Measurements from ENCODE around the gene TTC29.

The TTC29 gene, protein sequence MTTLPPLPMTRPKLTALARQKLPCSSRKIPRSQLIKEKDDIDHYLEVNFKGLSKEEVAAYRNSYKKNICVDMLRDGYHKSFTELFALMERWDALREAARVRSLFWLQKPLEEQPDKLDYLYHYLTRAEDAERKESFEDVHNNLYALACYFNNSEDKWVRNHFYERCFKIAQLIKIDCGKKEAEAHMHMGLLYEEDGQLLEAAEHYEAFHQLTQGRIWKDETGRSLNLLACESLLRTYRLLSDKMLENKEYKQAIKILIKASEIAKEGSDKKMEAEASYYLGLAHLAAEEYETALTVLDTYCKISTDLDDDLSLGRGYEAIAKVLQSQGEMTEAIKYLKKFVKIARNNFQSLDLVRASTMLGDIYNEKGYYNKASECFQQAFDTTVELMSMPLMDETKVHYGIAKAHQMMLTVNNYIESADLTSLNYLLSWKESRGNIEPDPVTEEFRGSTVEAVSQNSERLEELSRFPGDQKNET

GRCh38 chr4:146945556-146946374 is at the start of gene TTC29:
TSS of gene TTC29 (minus strand) at chr4:146945864. CDS start at chr4:146939895, 5,969 bp downstream.
- DNase-seq: no peak

GRCh38 chr4:146981651-146982050 is 36.0 kb upstream of the TTC29 start:
- no peak for DNase-seq

DNA sequence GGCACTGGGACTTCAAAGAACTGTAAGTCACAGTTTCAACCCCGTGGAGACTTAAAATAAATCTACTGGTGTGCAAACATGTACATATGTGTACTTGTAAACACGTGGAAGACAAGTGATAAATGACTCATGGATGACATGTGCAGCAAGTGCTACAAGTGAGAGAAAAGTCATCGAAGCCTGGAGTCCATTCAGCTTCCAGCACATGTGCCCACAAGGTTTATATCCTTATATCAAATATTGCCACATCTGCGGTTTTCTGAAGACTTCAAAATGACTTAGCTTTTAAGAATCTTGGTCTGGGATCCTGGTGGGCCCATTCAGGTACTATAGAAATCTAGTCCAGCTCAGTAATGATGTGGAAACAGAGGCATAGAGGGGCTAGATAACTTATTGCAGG is 33.0 kb upstream of the TTC29 start:
- DNase-seq: no peak

- no peak for DNase-seq
Observed at GRCh38 chr4:146976145-146976544, 30.5 kb upstream of the TTC29 start.

- DNase-seq: no peak
Observed at GRCh38 chr4:146975527-146975926, 29.9 kb upstream of the TTC29 start.

- no peak for DNase-seq
Observed at GRCh38 chr4:146975036-146975435, 29.4 kb upstream of the TTC29 start.

GRCh38 chr4:146972036-146972435 is 26.4 kb upstream of the TTC29 start:
- no peak for DNase-seq

DNA sequence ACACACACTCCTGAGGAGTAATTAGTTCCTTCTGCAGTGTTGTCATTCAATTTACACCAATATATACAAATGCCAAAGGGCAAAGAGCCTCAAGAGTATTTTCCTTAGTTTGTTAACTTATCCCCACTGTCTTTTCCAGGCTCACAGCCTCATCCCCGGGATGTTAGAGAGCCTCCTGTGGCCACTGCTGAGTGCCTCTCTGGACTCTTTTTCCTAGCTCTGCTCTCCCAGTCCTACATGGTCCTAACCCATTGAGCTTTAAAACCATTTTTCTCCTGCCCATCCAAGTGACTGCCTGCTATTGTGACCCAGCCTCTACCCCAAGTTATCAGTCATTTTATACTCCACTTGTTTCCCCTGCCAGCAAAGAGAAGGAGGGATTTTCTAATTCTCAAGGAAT is 23.5 kb upstream of the TTC29 start:
- DNase-seq: no peak

GRCh38 chr4:146960634-146961033 is 15.0 kb upstream of the TTC29 start:
- no peak for DNase-seq

- DNase-seq: no peak
Observed at GRCh38 chr4:146959692-146960091, 14.0 kb upstream of the TTC29 start.

DNA sequence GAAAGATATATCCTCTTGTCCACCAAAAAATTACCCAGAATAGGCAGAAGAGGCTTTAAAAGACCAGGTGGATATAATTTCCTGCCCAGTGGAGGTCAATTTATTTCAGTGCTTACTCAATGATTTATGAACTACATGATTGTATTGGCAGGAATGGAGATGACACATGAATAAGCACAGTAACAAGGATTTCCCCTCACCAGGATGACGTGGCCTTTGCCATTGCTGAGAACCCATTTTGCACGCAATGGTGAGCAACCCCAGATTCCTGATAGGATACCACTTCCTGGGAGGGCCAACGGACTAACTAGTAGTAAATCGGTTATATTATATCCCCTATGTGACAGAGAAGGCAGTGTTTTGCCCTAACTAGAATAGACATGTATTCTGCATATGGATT is 11.6 kb upstream of the TTC29 start:
- DNase-seq: no peak

DNA sequence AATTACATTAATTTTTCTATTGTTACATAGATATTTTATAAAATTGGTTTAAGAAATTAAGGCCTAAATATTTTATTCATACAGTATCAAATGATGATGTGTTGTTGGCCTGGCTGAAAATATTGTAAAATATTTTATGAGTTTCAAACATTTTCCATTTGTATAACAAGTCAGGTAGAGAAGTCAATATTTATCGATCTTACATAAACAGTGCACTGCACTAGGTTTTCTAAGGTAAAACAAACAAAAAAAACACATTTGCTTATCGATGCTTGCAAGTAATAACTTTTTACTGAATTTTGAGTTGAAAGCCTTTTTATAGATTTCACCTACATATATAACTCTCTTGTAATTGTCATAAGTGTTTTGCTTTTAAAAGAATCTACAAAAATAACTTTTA is 7.2 kb upstream of the TTC29 start:
- no peak for DNase-seq

- no peak for DNase-seq
Observed at GRCh38 chr4:146949559-146949958, 3.9 kb upstream of the TTC29 start.

- no peak for DNase-seq
Observed at GRCh38 chr4:146943691-146944375, 1.8 kb downstream of the TTC29 start.

DNA sequence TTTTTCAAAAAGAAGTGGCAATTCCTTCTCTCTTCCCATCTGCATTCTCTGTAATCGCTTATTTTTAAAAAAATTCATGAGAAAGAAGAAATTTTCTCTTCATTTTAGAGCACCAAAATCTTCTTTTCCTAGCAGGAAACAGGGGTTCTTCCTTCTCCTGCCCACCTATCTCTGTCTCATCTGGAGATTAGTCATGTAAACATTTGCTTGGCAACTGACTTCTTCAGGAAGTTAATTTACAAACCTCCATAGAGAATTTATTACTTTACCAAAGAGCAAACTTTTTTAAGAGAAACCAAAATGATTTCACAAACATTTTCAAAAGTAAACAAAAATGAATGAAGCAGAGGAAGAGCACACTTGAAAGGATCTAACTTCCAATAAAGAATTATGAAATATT is 13.5 kb downstream of the TTC29 start:
- no peak for DNase-seq

GRCh38 chr4:146930673-146931072 is 15.0 kb downstream of the TTC29 start:
- DNase-seq: no peak

DNA sequence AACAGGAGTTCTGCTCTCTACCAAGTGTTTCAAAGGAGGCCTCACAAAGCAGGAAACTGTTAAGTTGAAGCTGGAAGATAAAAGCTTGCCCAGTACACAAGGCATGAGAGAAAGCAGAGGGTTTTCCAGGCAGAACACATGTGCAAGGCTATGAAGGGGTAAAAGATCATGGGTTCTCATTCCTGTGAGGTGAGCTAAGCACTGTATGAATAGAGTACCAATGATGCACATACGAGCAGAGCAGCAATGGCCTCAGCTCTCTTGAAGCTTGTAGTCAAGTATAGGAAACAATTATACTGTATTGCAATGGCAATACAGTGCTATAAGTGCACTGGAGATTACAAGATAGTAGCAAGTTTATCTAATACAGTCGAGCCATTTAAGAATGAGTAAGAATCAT is 18.0 kb downstream of the TTC29 start:
- DNase-seq: no peak

GRCh38 chr4:146916479-146917076 is 29.1 kb downstream of the TTC29 start:
- peak; percentile 5 for DNase-seq

DNA sequence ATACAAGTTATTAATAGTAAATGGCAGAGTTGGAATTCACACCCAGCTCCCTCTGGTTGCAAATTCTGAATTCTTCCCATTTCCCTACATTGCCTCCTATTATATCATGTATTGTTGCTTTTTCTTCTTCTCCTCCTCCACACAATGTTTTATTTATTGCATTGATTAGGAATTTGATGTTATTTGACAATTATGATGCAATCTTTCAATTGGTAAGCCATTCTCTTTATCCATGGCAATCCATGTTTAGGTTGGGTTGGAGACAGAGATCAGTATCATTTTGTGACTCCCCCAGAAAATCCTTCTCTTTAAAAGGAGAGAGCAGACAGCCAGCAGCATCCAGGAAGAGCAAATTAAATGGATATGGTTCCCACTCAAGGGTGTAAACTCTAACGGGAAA is 30.5 kb downstream of the TTC29 start:
- DNase-seq: no peak

GRCh38 chr4:146900295-146900694 is 45.4 kb downstream of the TTC29 start:
- no peak for DNase-seq

DNA sequence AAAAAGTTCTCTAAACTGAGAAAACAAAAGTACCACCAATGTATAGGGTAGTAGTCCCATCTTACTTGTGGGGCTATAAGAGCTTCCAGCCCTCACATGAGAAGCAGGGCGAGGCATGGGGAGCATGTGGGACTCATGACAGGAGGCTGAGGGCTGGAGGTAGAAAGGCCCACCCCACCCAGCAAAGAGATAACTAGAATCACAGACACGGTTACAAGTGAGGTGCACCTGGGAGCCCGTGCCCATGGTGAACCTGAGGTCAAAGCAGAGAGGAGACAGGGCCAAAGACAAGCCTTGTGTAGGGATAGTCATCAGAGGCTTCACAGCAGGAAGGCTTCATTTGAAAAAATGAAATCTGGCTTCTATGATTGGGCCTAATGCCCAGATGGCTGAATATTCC is 55.4 kb downstream of the TTC29 start:
- no peak for DNase-seq

- no peak for DNase-seq
Observed at GRCh38 chr4:146883070-146883469, 62.6 kb downstream of the TTC29 start.

DNA sequence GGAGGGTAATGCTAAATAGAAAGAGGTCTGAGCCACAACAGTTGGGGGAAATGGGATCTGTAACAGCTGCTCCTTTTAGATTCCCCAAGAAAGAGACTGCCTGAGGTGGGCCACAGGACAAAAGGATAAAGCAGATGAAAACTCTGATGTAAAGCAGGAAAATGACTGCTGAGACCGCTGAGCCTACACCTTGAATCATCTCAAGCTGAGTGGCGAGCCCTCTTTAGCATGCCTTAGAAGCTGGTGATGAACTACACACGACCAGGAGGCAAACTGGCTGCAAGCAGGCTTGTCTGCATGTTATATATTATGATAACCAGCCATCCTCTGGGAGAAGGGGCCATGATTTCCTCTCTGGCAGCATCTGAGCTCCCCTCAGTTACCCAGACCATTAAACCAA is 88.4 kb downstream of the TTC29 start:
- DNase-seq: no peak
